Measurements from ENCODE around the gene PLA2G4E.

- no peak for TF ChIP-seq POLR2A (IDR thresholded peaks at IDR 0.05)
- TF ChIP-seq, protein P1, sequence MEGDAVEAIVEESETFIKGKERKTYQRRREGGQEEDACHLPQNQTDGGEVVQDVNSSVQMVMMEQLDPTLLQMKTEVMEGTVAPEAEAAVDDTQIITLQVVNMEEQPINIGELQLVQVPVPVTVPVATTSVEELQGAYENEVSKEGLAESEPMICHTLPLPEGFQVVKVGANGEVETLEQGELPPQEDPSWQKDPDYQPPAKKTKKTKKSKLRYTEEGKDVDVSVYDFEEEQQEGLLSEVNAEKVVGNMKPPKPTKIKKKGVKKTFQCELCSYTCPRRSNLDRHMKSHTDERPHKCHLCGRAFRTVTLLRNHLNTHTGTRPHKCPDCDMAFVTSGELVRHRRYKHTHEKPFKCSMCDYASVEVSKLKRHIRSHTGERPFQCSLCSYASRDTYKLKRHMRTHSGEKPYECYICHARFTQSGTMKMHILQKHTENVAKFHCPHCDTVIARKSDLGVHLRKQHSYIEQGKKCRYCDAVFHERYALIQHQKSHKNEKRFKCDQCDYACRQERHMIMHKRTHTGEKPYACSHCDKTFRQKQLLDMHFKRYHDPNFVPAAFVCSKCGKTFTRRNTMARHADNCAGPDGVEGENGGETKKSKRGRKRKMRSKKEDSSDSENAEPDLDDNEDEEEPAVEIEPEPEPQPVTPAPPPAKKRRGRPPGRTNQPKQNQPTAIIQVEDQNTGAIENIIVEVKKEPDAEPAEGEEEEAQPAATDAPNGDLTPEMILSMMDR (IDR thresholded peaks at IDR 0.05), result no peak
Observed at GRCh38 chr15:41987925-41988275, 32.9 kb downstream of the PLA2G4E start.

Data from breast epithelium (tissue), 3 donors.